Dendritic cell treated with granulocyte-macrophage colony-stimulating factor and Interleukin-4, amounts not matched to agents 40 ng/mL and 50 ng/mL, for 4 days (primary cell): ENCODE measurements around the gene IL17REL.

Source experiments
- H3K27ac Mint-ChIP-seq: one replicate; pipeline ENCODE4 v1.8.0; 2022; ENCODE audit warnings: mild to moderate bottlenecking, mixed read lengths
- H3K27me3 Mint-ChIP-seq: one replicate; pipeline ENCODE4 v1.8.0; 2022; ENCODE audit warnings: mild to moderate bottlenecking, mixed read lengths
- H3K36me3 Mint-ChIP-seq: one replicate; pipeline ENCODE4 v1.8.0; 2022; ENCODE audit warnings: low read depth, mixed read lengths
- H3K4me1 Mint-ChIP-seq: one replicate; pipeline ENCODE4 v1.8.0; 2022; ENCODE audit warnings: low read depth, mixed read lengths
- H3K4me3 Mint-ChIP-seq: one replicate; pipeline ENCODE4 v1.8.0; 2022; ENCODE audit warnings: mild to moderate bottlenecking, moderate library complexity, mixed read lengths
- H3K9me3 Mint-ChIP-seq: one replicate; pipeline ENCODE4 v1.8.0; 2022; ENCODE audit warnings: mixed read lengths
- intact Hi-C: fragments of 100-400 bp; cut with micrococcal nuclease; formaldehyde crosslinking; loops from one replicate; pipeline ENCODE4 v1.15.0; 2022

The IL17REL gene

GRCh38 chr22:49968831-49969661 is 43.5 kb downstream of the IL17REL start:
- Mint-ChIP-seq H3K36me3 (peaks cover 28% of the 10 kb centered on the region), H3K4me3 (no peak overlapping the region), H3K27me3 (no peaks in the 10 kb centered on the region), H3K4me1 (peaks cover 68% of the 10 kb centered on the region), H3K27ac (peak overlapping the region; percentile 97), H3K9me3 (no peaks in the 10 kb centered on the region)
- intact Hi-C loops, result no loop called here

- H3K9me3 Mint-ChIP-seq, result no peaks in the 10 kb centered on the region
- H3K36me3 Mint-ChIP-seq, result peaks cover 35% of the 10 kb centered on the region
- peak overlapping the region; percentile 14 for H3K4me3 Mint-ChIP-seq
- H3K27ac Mint-ChIP-seq, result peak overlapping the region; percentile 97
- H3K4me1 Mint-ChIP-seq, result peaks cover 75% of the 10 kb centered on the region
- intact Hi-C loops, result no loop called here
- no peaks in the 10 kb centered on the region for H3K27me3 Mint-ChIP-seq
Observed at GRCh38 chr22:49968313-49968830, 44.2 kb downstream of the IL17REL start.

GRCh38 chr22:49967706-49968208 is 44.8 kb downstream of the IL17REL start:
- Mint-ChIP-seq H3K27ac (peak overlapping the region; percentile 97), H3K4me1 (peaks cover 80% of the 10 kb centered on the region), H3K36me3 (peaks cover 41% of the 10 kb centered on the region), H3K9me3 (no peaks in the 10 kb centered on the region), H3K27me3 (no peaks in the 10 kb centered on the region), H3K4me3 (peak overlapping the region; percentile 73)
- intact Hi-C loops, result no loop called here

- H3K4me1 Mint-ChIP-seq, result peaks cover 80% of the 10 kb centered on the region
- H3K27ac Mint-ChIP-seq, result peak overlapping the region; percentile 97
- H3K36me3 Mint-ChIP-seq, result peaks cover 48% of the 10 kb centered on the region
- H3K27me3 Mint-ChIP-seq, result no peaks in the 10 kb centered on the region
- no peaks in the 10 kb centered on the region for H3K9me3 Mint-ChIP-seq
- peak overlapping the region; percentile 73 for H3K4me3 Mint-ChIP-seq
- intact Hi-C loops, result no loop called here
Observed at GRCh38 chr22:49966774-49967705, 45.5 kb downstream of the IL17REL start.

GRCh38 chr22:49966041-49966773 is 46.4 kb downstream of the IL17REL start:
- peak overlapping the region; percentile 97 for H3K27ac Mint-ChIP-seq
- H3K4me3 Mint-ChIP-seq, result peak overlapping the region; percentile 44
- no peaks in the 10 kb centered on the region for H3K27me3 Mint-ChIP-seq
- peaks cover 57% of the 10 kb centered on the region for H3K36me3 Mint-ChIP-seq
- peaks cover 80% of the 10 kb centered on the region for H3K4me1 Mint-ChIP-seq
- H3K9me3 Mint-ChIP-seq, result no peaks in the 10 kb centered on the region
- intact Hi-C loops, result no loop called here

GRCh38 chr22:49965091-49966040 is 47.2 kb downstream of the IL17REL start:
- Mint-ChIP-seq H3K4me3 (peak overlapping the region; percentile 99), H3K27ac (peak overlapping the region; percentile 97), H3K27me3 (no peaks in the 10 kb centered on the region), H3K9me3 (no peaks in the 10 kb centered on the region), H3K36me3 (peaks cover 61% of the 10 kb centered on the region), H3K4me1 (peaks cover 72% of the 10 kb centered on the region)
- intact Hi-C loops, result no loop called here

- Mint-ChIP-seq H3K4me3 (peak overlapping the region; percentile 99), H3K36me3 (peaks cover 61% of the 10 kb centered on the region), H3K4me1 (peaks cover 65% of the 10 kb centered on the region), H3K27me3 (no peaks in the 10 kb centered on the region), H3K27ac (peak overlapping the region; percentile 97), H3K9me3 (no peaks in the 10 kb centered on the region)
- intact Hi-C loops, result no loop called here
Observed at GRCh38 chr22:49964136-49965090, 48.2 kb downstream of the IL17REL start.

- Mint-ChIP-seq H3K4me1 (peaks cover 68% of the 10 kb centered on the region), H3K9me3 (no peaks in the 10 kb centered on the region), H3K36me3 (peaks cover 61% of the 10 kb centered on the region), H3K27ac (peak overlapping the region; percentile 97), H3K27me3 (no peaks in the 10 kb centered on the region), H3K4me3 (peak overlapping the region; percentile 99)
- intact Hi-C loops, result no loop called here
Observed at GRCh38 chr22:49963647-49964026, 48.9 kb downstream of the IL17REL start.

GRCh38 chr22:49962751-49963646 is 49.6 kb downstream of the IL17REL start:
- intact Hi-C loops, result no loop called here
- H3K27me3 Mint-ChIP-seq, result no peaks in the 10 kb centered on the region
- peak overlapping the region; percentile 97 for H3K27ac Mint-ChIP-seq
- peaks cover 68% of the 10 kb centered on the region for H3K4me1 Mint-ChIP-seq
- peaks cover 60% of the 10 kb centered on the region for H3K36me3 Mint-ChIP-seq
- peak overlapping the region; percentile 99 for H3K4me3 Mint-ChIP-seq
- H3K9me3 Mint-ChIP-seq, result no peaks in the 10 kb centered on the region

- intact Hi-C loops, result no loop called here
- Mint-ChIP-seq H3K27me3 (no peaks in the 10 kb centered on the region), H3K27ac (peak overlapping the region; percentile 97), H3K36me3 (peaks cover 56% of the 10 kb centered on the region), H3K4me1 (peaks cover 67% of the 10 kb centered on the region), H3K9me3 (no peaks in the 10 kb centered on the region), H3K4me3 (peak overlapping the region; percentile 99)
Observed at GRCh38 chr22:49962012-49962750, 50.4 kb downstream of the IL17REL start.
